Nephron (organoid): ENCODE data around the gene SHMT2.

Experiments used
- H3K27ac Mint-ChIP-seq, 3 experiments: 2 replicates each; pipeline ENCODE4 v1.8.0; 2020; ENCODE audit warnings: mixed read lengths in 3 of 3, mild to moderate bottlenecking in 2 of 3, moderate library complexity in 1 of 3
- H3K27me3 Mint-ChIP-seq: 2 replicates; pipeline ENCODE4 v1.8.0; 2021; ENCODE audit warnings: low read depth, mild to moderate bottlenecking, moderate library complexity, mixed read lengths
- H3K36me3 Mint-ChIP-seq: 2 replicates; pipeline ENCODE4 v1.8.0; 2020; ENCODE audit warnings: low read depth, mixed read lengths
- H3K4me1 Mint-ChIP-seq: 2 replicates; pipeline ENCODE4 v1.8.0; 2020; ENCODE audit warnings: mixed read lengths
- H3K4me3 Mint-ChIP-seq, 3 experiments: 2 replicates each; pipeline ENCODE4 v1.8.0; 2020; ENCODE audit warnings: mild to moderate bottlenecking in 3 of 3, mixed read lengths in 3 of 3, moderate library complexity in 2 of 3
- H3K9me3 Mint-ChIP-seq: 2 replicates; pipeline ENCODE4 v1.8.0; 2020; ENCODE audit warnings: mixed read lengths
- TF ChIP-seq, protein P1 (sequence below), 3 experiments: fragments of 200-600 bp; sonication (generic); IDR thresholded peaks; one replicate each; pipeline ENCODE4 v1.5.0; 2021; ENCODE audit warnings: antibody characterized with exemption in 3 of 3; ENCODE audit not compliant: unreplicated experiment in 3 of 3

SHMT2 gene

DNA sequence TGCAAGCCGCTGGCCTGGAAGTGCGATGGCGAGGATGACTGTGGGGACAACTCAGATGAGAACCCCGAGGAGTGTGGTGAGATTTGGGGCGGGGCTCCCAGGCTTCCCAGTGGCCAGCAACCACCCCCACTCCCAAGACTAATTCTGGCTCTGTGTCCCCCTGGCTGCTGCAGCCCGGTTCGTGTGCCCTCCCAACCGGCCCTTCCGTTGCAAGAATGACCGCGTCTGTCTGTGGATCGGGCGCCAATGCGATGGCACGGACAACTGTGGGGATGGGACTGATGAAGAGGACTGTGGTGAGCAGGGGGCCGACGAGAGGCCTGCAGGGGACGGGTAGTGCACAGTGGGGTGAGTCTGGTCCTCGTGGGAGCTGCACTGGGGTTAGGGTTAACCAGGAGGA, 25.1 kb upstream of the SHMT2 start:
- peaks cover 47% of the 10 kb centered on the region for H3K36me3 Mint-ChIP-seq
- H3K9me3 Mint-ChIP-seq, result no peaks in the 10 kb centered on the region
- no peaks in the 10 kb centered on the region for H3K27me3 Mint-ChIP-seq
- TF ChIP-seq, protein P1, sequence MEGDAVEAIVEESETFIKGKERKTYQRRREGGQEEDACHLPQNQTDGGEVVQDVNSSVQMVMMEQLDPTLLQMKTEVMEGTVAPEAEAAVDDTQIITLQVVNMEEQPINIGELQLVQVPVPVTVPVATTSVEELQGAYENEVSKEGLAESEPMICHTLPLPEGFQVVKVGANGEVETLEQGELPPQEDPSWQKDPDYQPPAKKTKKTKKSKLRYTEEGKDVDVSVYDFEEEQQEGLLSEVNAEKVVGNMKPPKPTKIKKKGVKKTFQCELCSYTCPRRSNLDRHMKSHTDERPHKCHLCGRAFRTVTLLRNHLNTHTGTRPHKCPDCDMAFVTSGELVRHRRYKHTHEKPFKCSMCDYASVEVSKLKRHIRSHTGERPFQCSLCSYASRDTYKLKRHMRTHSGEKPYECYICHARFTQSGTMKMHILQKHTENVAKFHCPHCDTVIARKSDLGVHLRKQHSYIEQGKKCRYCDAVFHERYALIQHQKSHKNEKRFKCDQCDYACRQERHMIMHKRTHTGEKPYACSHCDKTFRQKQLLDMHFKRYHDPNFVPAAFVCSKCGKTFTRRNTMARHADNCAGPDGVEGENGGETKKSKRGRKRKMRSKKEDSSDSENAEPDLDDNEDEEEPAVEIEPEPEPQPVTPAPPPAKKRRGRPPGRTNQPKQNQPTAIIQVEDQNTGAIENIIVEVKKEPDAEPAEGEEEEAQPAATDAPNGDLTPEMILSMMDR (IDR thresholded peaks at IDR 0.05; ENCODE audit: unreplicated experiment in 3 of 3), result no peak
- H3K4me1 Mint-ChIP-seq, result no peaks in the 10 kb centered on the region
- no peak overlapping the region for H3K27ac Mint-ChIP-seq
- H3K4me3 Mint-ChIP-seq, result no peak overlapping the region

DNA sequence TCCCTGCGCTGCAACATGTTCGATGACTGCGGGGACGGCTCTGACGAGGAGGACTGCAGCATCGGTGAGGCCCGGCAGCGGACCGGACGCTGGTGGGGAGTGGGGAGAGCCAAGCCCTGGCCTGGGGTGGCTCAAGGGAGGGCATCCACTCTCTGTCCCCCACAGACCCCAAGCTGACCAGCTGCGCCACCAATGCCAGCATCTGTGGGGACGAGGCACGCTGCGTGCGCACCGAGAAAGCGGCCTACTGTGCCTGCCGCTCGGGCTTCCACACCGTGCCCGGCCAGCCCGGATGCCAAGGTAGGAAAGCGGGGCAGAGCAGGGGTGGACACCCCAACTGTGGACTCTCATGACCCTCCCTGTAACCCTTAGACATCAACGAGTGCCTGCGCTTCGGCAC, 24.3 kb upstream of the SHMT2 start:
- Mint-ChIP-seq H3K27me3 (no peaks in the 10 kb centered on the region), H3K9me3 (no peaks in the 10 kb centered on the region), H3K36me3 (peaks cover 46% of the 10 kb centered on the region), H3K4me1 (no peaks in the 10 kb centered on the region), H3K27ac (no peak overlapping the region), H3K4me3 (no peak overlapping the region)
- TF ChIP-seq, protein P1 (IDR thresholded peaks at IDR 0.05; ENCODE audit: unreplicated experiment in 3 of 3), result no peak

DNA sequence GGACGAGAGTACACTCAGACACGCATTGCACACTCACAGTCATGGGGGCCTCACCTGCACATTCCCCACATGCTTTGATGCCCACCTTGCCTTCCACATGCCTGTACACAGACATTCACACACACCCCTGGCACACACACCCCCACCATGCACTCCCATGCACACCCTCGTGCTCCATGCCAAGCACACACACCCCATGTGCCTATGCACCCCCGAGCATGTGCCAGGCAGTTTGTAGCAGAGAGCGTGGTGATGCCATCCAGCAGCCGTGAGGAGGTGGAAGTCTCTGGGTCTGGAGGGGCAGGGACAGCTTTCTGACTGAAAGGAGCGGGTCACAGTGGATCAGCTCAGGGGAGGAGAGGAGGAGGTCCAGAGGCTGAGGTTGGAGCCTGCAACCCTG, 23.6 kb upstream of the SHMT2 start:
- Mint-ChIP-seq H3K4me3 (no peak overlapping the region), H3K4me1 (no peaks in the 10 kb centered on the region), H3K27me3 (no peaks in the 10 kb centered on the region), H3K36me3 (peaks cover 45% of the 10 kb centered on the region), H3K27ac (no peak overlapping the region), H3K9me3 (no peaks in the 10 kb centered on the region)
- TF ChIP-seq, protein P1 (IDR thresholded peaks at IDR 0.05; ENCODE audit: unreplicated experiment in 3 of 3), result no peak

DNA sequence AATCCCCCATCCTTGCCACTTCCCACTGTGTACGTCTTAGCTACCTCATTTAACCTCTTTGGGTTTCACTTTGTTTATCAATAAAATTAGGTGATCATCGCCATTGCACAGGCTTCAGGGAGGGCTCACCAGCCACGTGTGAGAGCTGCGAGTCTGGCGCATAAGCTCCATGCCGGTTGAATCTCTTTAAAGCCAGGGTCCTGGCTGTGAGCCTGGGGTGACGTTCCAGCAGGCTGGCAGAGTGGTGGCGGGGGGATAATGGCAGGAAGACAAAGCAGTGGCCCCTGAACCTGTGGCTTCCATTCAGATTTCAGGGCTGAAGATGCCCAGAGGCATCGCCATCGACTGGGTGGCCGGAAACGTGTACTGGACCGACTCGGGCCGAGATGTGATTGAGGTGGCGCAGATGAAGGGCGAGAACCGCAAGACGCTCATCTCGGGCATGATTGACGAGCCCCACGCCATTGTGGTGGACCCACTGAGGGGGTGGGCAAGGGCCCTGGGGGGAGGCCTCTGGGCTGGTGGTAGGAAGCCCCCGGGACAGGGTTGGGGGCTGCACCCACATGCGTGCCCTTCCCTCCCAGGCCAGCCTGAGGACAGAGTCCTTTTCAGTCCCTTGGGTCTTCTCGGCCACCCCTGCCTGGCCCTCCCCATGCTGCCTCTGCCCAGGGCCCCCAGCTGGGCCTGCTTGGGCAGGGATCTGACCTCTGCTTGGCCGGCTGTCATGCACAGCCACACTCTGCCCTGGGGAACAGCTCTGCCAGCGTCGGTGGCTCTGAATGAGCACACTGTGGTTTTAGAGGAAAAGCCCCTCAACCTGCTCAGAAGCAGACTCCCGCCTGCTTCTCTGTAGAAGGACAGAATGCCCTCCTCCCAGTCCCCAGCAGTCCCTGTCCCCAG, 21.5 kb upstream of the SHMT2 start:
- Mint-ChIP-seq H3K27ac (no peak overlapping the region), H3K4me3 (no peak overlapping the region), H3K9me3 (no peaks in the 10 kb centered on the region), H3K27me3 (peaks cover 3% of the 10 kb centered on the region), H3K36me3 (peaks cover 42% of the 10 kb centered on the region), H3K4me1 (no peaks in the 10 kb centered on the region)
- TF ChIP-seq, protein P1 (IDR thresholded peaks at IDR 0.05; ENCODE audit: unreplicated experiment in 3 of 3), result no peak

DNA sequence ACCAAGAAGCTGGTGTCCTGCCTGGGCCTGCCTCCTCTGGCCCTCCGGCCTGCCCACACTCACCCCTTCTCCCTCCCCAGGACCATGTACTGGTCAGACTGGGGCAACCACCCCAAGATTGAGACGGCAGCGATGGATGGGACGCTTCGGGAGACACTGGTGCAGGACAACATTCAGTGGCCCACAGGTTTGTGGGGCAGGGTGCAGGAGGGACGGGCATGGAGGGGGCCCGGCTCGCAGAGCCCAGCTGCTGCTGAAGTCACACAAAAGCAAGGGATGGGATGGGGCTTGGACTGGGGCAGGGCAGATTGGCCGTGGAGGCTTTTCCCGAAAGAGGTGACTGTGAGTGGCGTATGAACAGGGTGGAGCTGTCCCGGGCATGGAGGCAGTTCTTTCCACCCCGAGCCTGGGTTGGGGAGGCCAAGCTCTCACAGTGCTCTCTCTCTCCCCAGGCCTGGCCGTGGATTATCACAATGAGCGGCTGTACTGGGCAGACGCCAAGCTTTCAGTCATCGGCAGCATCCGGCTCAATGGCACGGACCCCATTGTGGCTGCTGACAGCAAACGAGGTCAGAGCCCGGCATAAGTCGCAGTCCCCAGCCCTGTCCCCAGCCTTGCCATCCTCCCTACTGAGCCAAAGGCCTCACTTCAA, 20.8 kb upstream of the SHMT2 start:
- H3K36me3 Mint-ChIP-seq, result peaks cover 38% of the 10 kb centered on the region
- H3K4me3 Mint-ChIP-seq, result no peak overlapping the region
- TF ChIP-seq, protein P1 (IDR thresholded peaks at IDR 0.05; ENCODE audit: unreplicated experiment in 3 of 3), result no peak

More for the DNA sequence above, 20.8 kb upstream of the SHMT2 start:
- Mint-ChIP-seq H3K27me3 (peaks cover 9% of the 10 kb centered on the region), H3K27ac (no peak overlapping the region), H3K9me3 (no peaks in the 10 kb centered on the region), H3K4me1 (peaks cover 6% of the 10 kb centered on the region)
